ENCODE data around the gene TRH. TPM values are rescaled to one million over a fixed set of nuclear protein-coding genes. Genes with fewer than 3 reads are reported as not detected.

The TRH gene
- total and polyA plus RNA-seq, 2 of the 8 experiments (the other 6 are each of a cell fraction or from before 2014, with no cell fraction given), result not detected

GRCh38 chr3:129953621-129954020 lies 20.9 kb upstream of the TRH start (continued):
- TF ChIP-seq TCF12 (IDR thresholded peaks at IDR 0.05; ENCODE audit: low read depth, low read length) (no peak), RNF2 (IDR thresholded peaks at IDR 0.05; ENCODE audit: borderline replicate concordance, low read depth, low read length, missing control alignments, poor library complexity, severe bottlenecking) (no peak), KDM4A (IDR thresholded peaks at IDR 0.05; ENCODE audit: low read depth, low read length, severe bottlenecking) (no peak)

All from H1 (cell line).